Neural cell (in vitro differentiated cells): Measurements from ENCODE around the gene MT4. TPM values are rescaled to one million over a fixed set of nuclear protein-coding genes. Genes with fewer than 3 reads are reported as not detected.
A peak's percentile ranks its signal among the peaks of the same experiment; 100 is the strongest.

Source experiments
- H2AFZ ChIP-seq: fragments of 200-600, 300-800 bp; sonication (generic), shearing (Covaris generic); 2 replicates; pipeline ENCODE4 v1.6.0; 2014; ENCODE audit warnings: low read depth, mild to moderate bottlenecking, antibody characterized with exemption, low read length, moderate library complexity
- H3F3A ChIP-seq: fragments of 200-600 bp; shearing (Covaris generic); 2 replicates; pipeline ENCODE4 v1.6.1; 2016; ENCODE audit warnings: mild to moderate bottlenecking, moderate library complexity, mixed read lengths, antibody characterized with exemption, low read length; ENCODE audit not compliant: insufficient read depth, poor library complexity, severe bottlenecking
- H3K27ac ChIP-seq: fragments of 200-600, 300-800 bp; sonication (generic), shearing (Covaris generic); 2 replicates; pipeline ENCODE4 v1.5.1; 2014; ENCODE audit warnings: mild to moderate bottlenecking, low read length, moderate library complexity
- H3K27me3 ChIP-seq: fragments of 300-800, 200-600 bp; sonication (generic), shearing (Covaris generic); 2 replicates; pipeline ENCODE4 v1.6.0; 2014; ENCODE audit warnings: mild to moderate bottlenecking, low read depth, low read length, moderate library complexity; ENCODE audit not compliant: insufficient read depth
- H3K36me3 ChIP-seq: fragments of 300-800, 200-600 bp; sonication (generic), shearing (Covaris generic); 2 replicates; pipeline ENCODE4 v1.5.1; 2014; ENCODE audit warnings: mild to moderate bottlenecking, antibody characterized with exemption, low read length, moderate library complexity; ENCODE audit not compliant: insufficient read depth
- H3K4me2 ChIP-seq: fragments of 300-800, 200-600 bp; sonication (generic), shearing (Covaris generic); 2 replicates; pipeline ENCODE4 v1.6.0; 2014; ENCODE audit warnings: mild to moderate bottlenecking, low read length
- H3K4me3 ChIP-seq: fragments of 300-800, 200-600 bp; sonication (generic), shearing (Covaris generic); 2 replicates; pipeline ENCODE4 v1.5.1; 2014; ENCODE audit warnings: mild to moderate bottlenecking, low read length, moderate library complexity
- H3K79me2 ChIP-seq: fragments of 200-600 bp; shearing (Covaris generic); replicated peaks from 2 replicates; pipeline ENCODE4 v1.6.0; 2014; ENCODE audit warnings: mild to moderate bottlenecking, low read length, moderate library complexity; ENCODE audit not compliant: insufficient read depth
- H3K9ac ChIP-seq: fragments of 300-800, 200-600 bp; sonication (generic), shearing (Covaris generic); 2 replicates; pipeline ENCODE4 v1.6.1; 2016; ENCODE audit warnings: mild to moderate bottlenecking, low read length, mixed read lengths
- H3K9me2 ChIP-seq: fragments of 200-600 bp; shearing (Covaris generic); 2 replicates; pipeline ENCODE4 v1.6.1; 2016; ENCODE audit warnings: mild to moderate bottlenecking, low read length, mixed read lengths; ENCODE audit not compliant: insufficient read depth
- H3K9me3 ChIP-seq: fragments of 200-600, 300-800 bp; sonication (generic), shearing (Covaris generic); 2 replicates; pipeline ENCODE4 v1.6.1; 2016; ENCODE audit warnings: mild to moderate bottlenecking, mixed run types, low read length, moderate library complexity, mixed read lengths
- H4K20me1 ChIP-seq: fragments of 200-600 bp; shearing (Covaris generic); 2 replicates; pipeline ENCODE4 v1.6.1; 2016; ENCODE audit warnings: mild to moderate bottlenecking, mixed run types; ENCODE audit not compliant: insufficient read depth
- EP300 ChIP-seq: fragments of 450-650 bp; conservative IDR thresholded peaks from 2 replicates; pipeline ENCODE4 v1.6.1; 2014; ENCODE audit warnings: antibody characterized with exemption, mild to moderate bottlenecking, moderate library complexity; ENCODE audit not compliant: poor library complexity, severe bottlenecking
- EZH2 ChIP-seq: fragments of 200-600, 300-800 bp; shearing (Covaris generic), sonication (generic); IDR thresholded peaks from 2 replicates; pipeline ENCODE4 v1.6.1; 2014; ENCODE audit warnings: antibody characterized with exemption, low read length, borderline replicate concordance, mild to moderate bottlenecking; ENCODE audit not compliant: insufficient read depth, poor library complexity, severe bottlenecking
- MXI1 ChIP-seq: fragments of 450-650 bp; conservative IDR thresholded peaks from 2 replicates; pipeline ENCODE4 v1.6.1; 2014; ENCODE audit warnings: antibody characterized with exemption, mild to moderate bottlenecking; ENCODE audit not compliant: poor library complexity, severe bottlenecking
- POLR2AphosphoS5 ChIP-seq: IDR thresholded peaks from 2 replicates; pipeline ENCODE4 v1.6.1; 2012
- RAD21 ChIP-seq: fragments of 450-650 bp; conservative IDR thresholded peaks from 2 replicates; pipeline ENCODE4 v1.6.1; 2014; ENCODE audit warnings: antibody characterized with exemption, mild to moderate bottlenecking, moderate library complexity
- SMC3 ChIP-seq: fragments of 450-650 bp; conservative IDR thresholded peaks from 2 replicates; pipeline ENCODE4 v1.6.1; 2014; ENCODE audit warnings: antibody characterized with exemption, mild to moderate bottlenecking, moderate library complexity; ENCODE audit not compliant: poor library complexity
- TAF1 ChIP-seq: IDR thresholded peaks from 2 replicates; pipeline ENCODE4 v1.6.1; 2012; ENCODE audit warnings: low read depth
- polyA plus RNA-seq: library from polyadenylated mRNA; depleted of rRNA; stranded (reverse); fragments of >200 nt; gene quantifications from 2 replicates; pipeline ENCODE4 v1.2.3, GENCODE V29; 2014
- TF ChIP-seq, protein P1 (sequence below): fragments of 450-650 bp; IDR thresholded peaks from 2 replicates; pipeline ENCODE4 v1.5.1; 2014; ENCODE audit warnings: antibody characterized with exemption, mild to moderate bottlenecking, moderate library complexity; ENCODE audit not compliant: poor library complexity, severe bottlenecking
- TF ChIP-seq, protein P2 (sequence below): IDR thresholded peaks from 2 replicates; pipeline ENCODE4 v1.6.1; 2012; ENCODE audit warnings: borderline replicate concordance

MT4 gene
- polyA plus RNA-seq, 1 donor from 2014 or later, result not detected

DNA sequence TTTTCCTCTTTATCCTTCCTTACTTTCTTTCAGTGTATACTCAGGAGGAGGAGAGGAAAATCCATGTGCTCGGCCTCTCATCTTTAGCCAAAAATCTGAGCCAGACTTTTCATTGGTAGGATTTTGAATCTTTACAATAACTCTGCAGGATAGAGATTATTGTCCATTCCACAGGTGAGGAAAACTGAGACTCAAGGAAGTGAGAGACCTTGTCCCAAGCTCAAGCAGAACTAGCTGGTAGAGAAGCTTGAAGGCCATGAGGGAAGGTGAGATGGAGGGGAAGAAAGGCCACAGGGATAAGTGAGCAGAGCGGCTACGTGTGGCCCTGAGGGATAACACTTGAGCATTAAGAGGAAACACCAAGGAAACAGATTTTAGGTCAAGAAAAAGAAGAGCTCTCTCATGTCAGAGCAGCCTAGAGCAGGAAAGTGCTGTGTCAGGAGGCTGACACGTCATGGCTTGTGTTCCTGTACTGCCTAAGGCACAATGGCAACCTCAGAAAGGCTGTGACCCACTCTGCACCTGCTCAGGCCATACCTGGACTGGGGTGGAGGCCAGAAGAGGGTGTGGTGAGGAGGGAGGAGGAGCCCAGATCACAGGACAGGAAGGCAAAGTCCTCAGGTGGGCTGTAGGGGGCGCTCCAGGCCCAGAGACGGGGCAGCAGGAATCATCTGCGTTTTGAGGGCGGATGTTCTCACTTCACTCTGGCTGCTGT, 11.9 kb downstream of the MT4 start:
- no peak overlapping the region for H3K27ac ChIP-seq
- no peaks in the 10 kb centered on the region for H3K27me3 ChIP-seq
- H3K79me2 ChIP-seq, result no peaks in the 10 kb centered on the region
- no peak overlapping the region for H2AFZ ChIP-seq
- no peaks in the 10 kb centered on the region for H3F3A ChIP-seq
- no peaks in the 10 kb centered on the region for H3K9me3 ChIP-seq
- H3K9ac ChIP-seq, result no peak overlapping the region
- H3K4me3 ChIP-seq, result no peak overlapping the region
- H3K36me3 ChIP-seq, result no peaks in the 10 kb centered on the region
- H3K4me2 ChIP-seq, result no peak overlapping the region
- no peaks in the 10 kb centered on the region for H3K9me2 ChIP-seq
- no peaks in the 10 kb centered on the region for H4K20me1 ChIP-seq
- TF ChIP-seq, protein P1, sequence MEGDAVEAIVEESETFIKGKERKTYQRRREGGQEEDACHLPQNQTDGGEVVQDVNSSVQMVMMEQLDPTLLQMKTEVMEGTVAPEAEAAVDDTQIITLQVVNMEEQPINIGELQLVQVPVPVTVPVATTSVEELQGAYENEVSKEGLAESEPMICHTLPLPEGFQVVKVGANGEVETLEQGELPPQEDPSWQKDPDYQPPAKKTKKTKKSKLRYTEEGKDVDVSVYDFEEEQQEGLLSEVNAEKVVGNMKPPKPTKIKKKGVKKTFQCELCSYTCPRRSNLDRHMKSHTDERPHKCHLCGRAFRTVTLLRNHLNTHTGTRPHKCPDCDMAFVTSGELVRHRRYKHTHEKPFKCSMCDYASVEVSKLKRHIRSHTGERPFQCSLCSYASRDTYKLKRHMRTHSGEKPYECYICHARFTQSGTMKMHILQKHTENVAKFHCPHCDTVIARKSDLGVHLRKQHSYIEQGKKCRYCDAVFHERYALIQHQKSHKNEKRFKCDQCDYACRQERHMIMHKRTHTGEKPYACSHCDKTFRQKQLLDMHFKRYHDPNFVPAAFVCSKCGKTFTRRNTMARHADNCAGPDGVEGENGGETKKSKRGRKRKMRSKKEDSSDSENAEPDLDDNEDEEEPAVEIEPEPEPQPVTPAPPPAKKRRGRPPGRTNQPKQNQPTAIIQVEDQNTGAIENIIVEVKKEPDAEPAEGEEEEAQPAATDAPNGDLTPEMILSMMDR, result peak; percentile 16
- TF ChIP-seq EZH2 (no peak), EP300 (no peak)

DNA sequence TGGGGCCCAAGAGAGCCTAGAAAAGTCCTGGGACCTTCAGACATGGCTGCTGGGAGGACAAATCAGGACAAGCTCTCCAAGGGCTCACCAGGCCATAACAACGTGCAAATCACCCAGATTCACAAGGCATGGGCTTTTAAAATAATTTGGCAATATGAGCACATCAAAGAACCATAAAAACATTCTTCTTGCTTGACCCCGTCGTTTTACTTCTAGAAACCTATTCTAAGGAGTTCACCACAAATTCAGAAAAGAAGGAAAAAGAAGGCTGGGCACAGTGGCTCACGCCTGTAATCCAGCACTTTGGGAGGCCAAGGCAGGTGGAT, 12.4 kb downstream of the MT4 start:
- H3K9ac ChIP-seq, result no peak overlapping the region
- H2AFZ ChIP-seq, result no peak overlapping the region
- no peaks in the 10 kb centered on the region for H3K79me2 ChIP-seq
- TF ChIP-seq MXI1 (no peak), TAF1 (no peak), POLR2AphosphoS5 (no peak), SMC3 (no peak), EZH2 (no peak), EP300 (no peak), RAD21 (no peak)
- TF ChIP-seq, protein P2, sequence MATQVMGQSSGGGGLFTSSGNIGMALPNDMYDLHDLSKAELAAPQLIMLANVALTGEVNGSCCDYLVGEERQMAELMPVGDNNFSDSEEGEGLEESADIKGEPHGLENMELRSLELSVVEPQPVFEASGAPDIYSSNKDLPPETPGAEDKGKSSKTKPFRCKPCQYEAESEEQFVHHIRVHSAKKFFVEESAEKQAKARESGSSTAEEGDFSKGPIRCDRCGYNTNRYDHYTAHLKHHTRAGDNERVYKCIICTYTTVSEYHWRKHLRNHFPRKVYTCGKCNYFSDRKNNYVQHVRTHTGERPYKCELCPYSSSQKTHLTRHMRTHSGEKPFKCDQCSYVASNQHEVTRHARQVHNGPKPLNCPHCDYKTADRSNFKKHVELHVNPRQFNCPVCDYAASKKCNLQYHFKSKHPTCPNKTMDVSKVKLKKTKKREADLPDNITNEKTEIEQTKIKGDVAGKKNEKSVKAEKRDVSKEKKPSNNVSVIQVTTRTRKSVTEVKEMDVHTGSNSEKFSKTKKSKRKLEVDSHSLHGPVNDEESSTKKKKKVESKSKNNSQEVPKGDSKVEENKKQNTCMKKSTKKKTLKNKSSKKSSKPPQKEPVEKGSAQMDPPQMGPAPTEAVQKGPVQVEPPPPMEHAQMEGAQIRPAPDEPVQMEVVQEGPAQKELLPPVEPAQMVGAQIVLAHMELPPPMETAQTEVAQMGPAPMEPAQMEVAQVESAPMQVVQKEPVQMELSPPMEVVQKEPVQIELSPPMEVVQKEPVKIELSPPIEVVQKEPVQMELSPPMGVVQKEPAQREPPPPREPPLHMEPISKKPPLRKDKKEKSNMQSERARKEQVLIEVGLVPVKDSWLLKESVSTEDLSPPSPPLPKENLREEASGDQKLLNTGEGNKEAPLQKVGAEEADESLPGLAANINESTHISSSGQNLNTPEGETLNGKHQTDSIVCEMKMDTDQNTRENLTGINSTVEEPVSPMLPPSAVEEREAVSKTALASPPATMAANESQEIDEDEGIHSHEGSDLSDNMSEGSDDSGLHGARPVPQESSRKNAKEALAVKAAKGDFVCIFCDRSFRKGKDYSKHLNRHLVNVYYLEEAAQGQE, result no peak
- TF ChIP-seq, protein P1, result no peak
- no peaks in the 10 kb centered on the region for H3K9me3 ChIP-seq
- H3K4me3 ChIP-seq, result no peak overlapping the region
- no peak overlapping the region for H3K4me2 ChIP-seq
- no peaks in the 10 kb centered on the region for H3F3A ChIP-seq
- H3K36me3 ChIP-seq, result no peaks in the 10 kb centered on the region
- H3K9me2 ChIP-seq, result no peaks in the 10 kb centered on the region
- H4K20me1 ChIP-seq, result no peaks in the 10 kb centered on the region
- H3K27ac ChIP-seq, result no peak overlapping the region
- H3K27me3 ChIP-seq, result no peaks in the 10 kb centered on the region
